ENCODE measurements around the gene KRTAP5-11. TPM values are rescaled to one million over a fixed set of nuclear protein-coding genes. Genes with fewer than 3 reads are reported as not detected.

Gene KRTAP5-11
- polyA plus RNA-seq, 1 donor, result 0.19 TPM

GRCh38 chr11:71556018-71556417 is 26.7 kb downstream of the KRTAP5-11 start:
- Histone ChIP-seq H3K27ac (ENCODE audit: low read length) (no peak overlapping the region), H3K36me3 (ENCODE audit: control insufficient read depth, insufficient read depth, low read length) (no peaks in the 10 kb centered on the region), H3K9me3 (ENCODE audit: control insufficient read depth, low read depth, low read length) (no peaks in the 10 kb centered on the region), H3K27me3 (ENCODE audit: control insufficient read depth, insufficient read depth, low read length) (no peaks in the 10 kb centered on the region), H3K4me1 (ENCODE audit: control insufficient read depth, insufficient read depth, low read length) (no peaks in the 10 kb centered on the region), H3K4me3 (ENCODE audit: low read length) (no peak overlapping the region)
- no peak for DNase-seq
- no CpG with 5 or more reads among the region's 4 CpGs for WGBS (ENCODE audit: insufficient coverage, low lambda C conversion rate)

GRCh38 chr11:71555508-71555907 is 27.2 kb downstream of the KRTAP5-11 start:
- H3K4me3 ChIP-seq (ENCODE audit: low read length), result no peak overlapping the region
- H3K4me1 ChIP-seq (ENCODE audit: control insufficient read depth, insufficient read depth, low read length), result no peaks in the 10 kb centered on the region
- no CpG with 5 or more reads among the region's 11 CpGs for WGBS (ENCODE audit: insufficient coverage, low lambda C conversion rate)
- no peaks in the 10 kb centered on the region for H3K36me3 ChIP-seq (ENCODE audit: control insufficient read depth, insufficient read depth, low read length)
- no peaks in the 10 kb centered on the region for H3K27me3 ChIP-seq (ENCODE audit: control insufficient read depth, insufficient read depth, low read length)
- no peak for DNase-seq
- H3K9me3 ChIP-seq (ENCODE audit: control insufficient read depth, low read depth, low read length), result no peaks in the 10 kb centered on the region
- no peak overlapping the region for H3K27ac ChIP-seq (ENCODE audit: low read length)

- H3K27me3 ChIP-seq (ENCODE audit: control insufficient read depth, insufficient read depth, low read length), result no peaks in the 10 kb centered on the region
- H3K4me3 ChIP-seq (ENCODE audit: low read length), result no peak overlapping the region
- DNase-seq, result no peak
- H3K36me3 ChIP-seq (ENCODE audit: control insufficient read depth, insufficient read depth, low read length), result no peaks in the 10 kb centered on the region
- H3K9me3 ChIP-seq (ENCODE audit: control insufficient read depth, low read depth, low read length), result no peaks in the 10 kb centered on the region
- no peaks in the 10 kb centered on the region for H3K4me1 ChIP-seq (ENCODE audit: control insufficient read depth, insufficient read depth, low read length)
- H3K27ac ChIP-seq (ENCODE audit: low read length), result no peak overlapping the region
- WGBS (ENCODE audit: insufficient coverage, low lambda C conversion rate), result no CpG with 5 or more reads among the region's 6 CpGs
These were observed 27.7 kb downstream of the KRTAP5-11 start for GRCh38 chr11:71554996-71555395.

- H3K36me3 ChIP-seq (ENCODE audit: control insufficient read depth, insufficient read depth, low read length), result no peaks in the 10 kb centered on the region
- no peak overlapping the region for H3K4me3 ChIP-seq (ENCODE audit: low read length)
- H3K4me1 ChIP-seq (ENCODE audit: control insufficient read depth, insufficient read depth, low read length), result no peaks in the 10 kb centered on the region
- H3K9me3 ChIP-seq (ENCODE audit: control insufficient read depth, low read depth, low read length), result no peaks in the 10 kb centered on the region
- H3K27me3 ChIP-seq (ENCODE audit: control insufficient read depth, insufficient read depth, low read length), result no peaks in the 10 kb centered on the region
- 100% methylated on average over 1 of the region's 1 CpG for WGBS (ENCODE audit: insufficient coverage, low lambda C conversion rate)
- no peak overlapping the region for H3K27ac ChIP-seq (ENCODE audit: low read length)
- DNase-seq, result no peak
These were observed 31.0 kb downstream of the KRTAP5-11 start for GRCh38 chr11:71551711-71552110.

DNA sequence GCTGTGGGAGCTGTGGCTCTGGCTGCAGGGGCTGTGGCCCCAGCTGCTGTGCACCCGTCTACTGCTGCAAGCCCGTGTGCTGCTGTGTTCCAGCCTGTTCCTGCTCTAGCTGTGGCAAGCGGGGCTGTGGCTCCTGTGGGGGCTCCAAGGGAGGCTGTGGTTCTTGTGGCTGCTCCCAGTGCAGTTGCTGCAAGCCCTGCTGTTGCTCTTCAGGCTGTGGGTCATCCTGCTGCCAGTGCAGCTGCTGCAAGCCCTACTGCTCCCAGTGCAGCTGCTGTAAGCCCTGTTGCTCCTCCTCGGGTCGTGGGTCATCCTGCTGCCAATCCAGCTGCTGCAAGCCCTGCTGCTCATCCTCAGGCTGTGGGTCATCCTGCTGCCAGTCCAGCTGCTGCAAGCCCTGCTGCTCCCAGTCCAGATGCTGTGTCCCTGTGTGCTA is 33.9 kb downstream of the KRTAP5-11 start:
- Histone ChIP-seq H3K9me3 (ENCODE audit: control insufficient read depth, low read depth, low read length) (no peaks in the 10 kb centered on the region), H3K4me3 (ENCODE audit: low read length) (no peak overlapping the region), H3K36me3 (ENCODE audit: control insufficient read depth, insufficient read depth, low read length) (no peaks in the 10 kb centered on the region), H3K4me1 (ENCODE audit: control insufficient read depth, insufficient read depth, low read length) (no peaks in the 10 kb centered on the region), H3K27me3 (ENCODE audit: control insufficient read depth, insufficient read depth, low read length) (no peaks in the 10 kb centered on the region), H3K27ac (ENCODE audit: low read length) (no peak overlapping the region)
- no CpG with 5 or more reads among the region's 5 CpGs for WGBS (ENCODE audit: insufficient coverage, low lambda C conversion rate)
- DNase-seq, result no peak

- no peak for DNase-seq
- H3K27me3 ChIP-seq (ENCODE audit: control insufficient read depth, insufficient read depth, low read length), result no peaks in the 10 kb centered on the region
- H3K27ac ChIP-seq (ENCODE audit: low read length), result no peak within 1 kb of the TSS
- H3K4me3 ChIP-seq (ENCODE audit: low read length), result no peak within 1 kb of the TSS
- H3K4me1 ChIP-seq (ENCODE audit: control insufficient read depth, insufficient read depth, low read length), result no peaks in the 10 kb centered on the region
- WGBS (ENCODE audit: insufficient coverage, low lambda C conversion rate), result no CpG with 5 or more reads among the region's 5 CpGs
- no peaks in the 10 kb centered on the region for H3K9me3 ChIP-seq (ENCODE audit: control insufficient read depth, low read depth, low read length)
- H3K36me3 ChIP-seq (ENCODE audit: control insufficient read depth, insufficient read depth, low read length), result no peaks in the 10 kb centered on the region
These were observed 34.6 kb downstream of the KRTAP5-11 start, which contains the start of gene KRTAP5-9 for GRCh38 chr11:71548120-71548519. TSS of gene KRTAP5-9 (plus strand) at chr11:71548420. CDS start at chr11:71548658, 238 bp downstream.

DNA sequence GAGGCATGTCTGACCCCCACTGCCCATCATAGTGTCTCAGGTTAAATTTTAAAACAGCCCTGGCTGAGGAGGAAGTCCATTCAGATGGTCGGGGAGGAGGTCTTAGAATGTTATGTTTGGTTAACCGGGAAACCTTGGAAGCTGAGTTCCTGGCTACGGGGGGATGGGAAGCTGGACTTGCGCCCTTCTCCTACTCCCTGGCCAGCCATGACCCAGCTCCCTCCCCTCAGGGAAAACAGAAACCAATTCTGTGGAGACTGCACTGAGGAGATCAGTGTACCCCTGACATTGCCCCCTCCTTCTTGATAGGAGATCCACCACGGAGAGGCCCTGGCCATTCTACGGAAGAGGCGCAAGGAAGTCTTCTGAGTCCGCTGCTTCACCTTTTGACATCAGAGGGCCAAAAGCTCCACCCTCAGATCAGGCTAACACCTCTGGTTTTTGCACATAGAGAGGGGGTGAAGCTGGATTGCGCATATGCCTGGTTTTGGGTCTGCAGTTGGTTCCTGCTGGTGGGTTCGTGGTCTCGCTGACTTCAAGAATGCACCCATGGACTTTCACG is 37.2 kb downstream of the KRTAP5-11 start:
- no peak for DNase-seq
- Histone ChIP-seq H3K9me3 (ENCODE audit: control insufficient read depth, low read depth, low read length) (no peaks in the 10 kb centered on the region), H3K36me3 (ENCODE audit: control insufficient read depth, insufficient read depth, low read length) (no peaks in the 10 kb centered on the region), H3K27ac (ENCODE audit: low read length) (no peak overlapping the region), H3K4me1 (ENCODE audit: control insufficient read depth, insufficient read depth, low read length) (no peaks in the 10 kb centered on the region), H3K4me3 (ENCODE audit: low read length) (no peak overlapping the region), H3K27me3 (ENCODE audit: control insufficient read depth, insufficient read depth, low read length) (no peaks in the 10 kb centered on the region)
- WGBS (ENCODE audit: insufficient coverage, low lambda C conversion rate), result no CpG with 5 or more reads among the region's 12 CpGs

DNA sequence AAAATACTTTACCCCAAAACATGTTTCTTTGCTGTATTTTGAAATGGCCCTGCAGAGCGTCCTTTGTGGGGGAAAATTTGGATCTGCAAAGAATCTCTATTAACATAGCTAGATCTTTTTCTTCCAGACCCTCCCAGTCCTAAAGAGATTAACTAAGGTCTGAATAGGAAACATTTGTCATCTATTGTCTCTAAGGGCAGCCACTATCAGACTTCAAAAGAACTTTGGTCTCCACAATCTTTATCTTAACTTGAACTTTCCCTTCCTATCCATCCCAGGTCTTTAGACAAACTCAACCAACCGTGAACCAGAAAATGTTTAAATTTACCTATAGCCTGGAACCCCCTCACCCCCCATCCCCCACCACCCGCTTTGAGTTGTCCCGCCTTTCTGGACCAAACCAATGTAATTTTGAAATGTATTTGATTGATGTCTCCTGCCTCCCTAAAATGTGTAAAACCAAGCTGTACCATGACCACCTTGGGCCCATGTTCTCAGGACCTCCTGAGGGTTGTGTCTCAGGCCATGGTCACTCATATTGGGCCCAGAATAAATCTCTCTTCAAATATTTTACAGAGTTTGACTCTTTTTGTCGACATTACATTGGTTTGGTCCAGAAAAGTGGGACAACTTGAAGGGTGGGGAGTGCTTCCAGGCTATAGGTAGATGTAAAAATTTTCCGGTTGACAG is 38.0 kb downstream of the KRTAP5-11 start:
- H3K4me3 ChIP-seq (ENCODE audit: low read length), result no peak overlapping the region
- no peaks in the 10 kb centered on the region for H3K9me3 ChIP-seq (ENCODE audit: control insufficient read depth, low read depth, low read length)
- no peak overlapping the region for H3K27ac ChIP-seq (ENCODE audit: low read length)
- WGBS (ENCODE audit: insufficient coverage, low lambda C conversion rate), result 29% methylated on average over 1 of the region's 6 CpGs
- H3K4me1 ChIP-seq (ENCODE audit: control insufficient read depth, insufficient read depth, low read length), result no peaks in the 10 kb centered on the region
- no peaks in the 10 kb centered on the region for H3K27me3 ChIP-seq (ENCODE audit: control insufficient read depth, insufficient read depth, low read length)
- DNase-seq, result no peak
- H3K36me3 ChIP-seq (ENCODE audit: control insufficient read depth, insufficient read depth, low read length), result no peaks in the 10 kb centered on the region

- DNase-seq, result no peak
- Histone ChIP-seq H3K4me3 (ENCODE audit: low read length) (no peak overlapping the region), H3K4me1 (ENCODE audit: control insufficient read depth, insufficient read depth, low read length) (no peaks in the 10 kb centered on the region), H3K36me3 (ENCODE audit: control insufficient read depth, insufficient read depth, low read length) (no peaks in the 10 kb centered on the region), H3K27ac (ENCODE audit: low read length) (no peak overlapping the region), H3K27me3 (ENCODE audit: control insufficient read depth, insufficient read depth, low read length) (no peaks in the 10 kb centered on the region), H3K9me3 (ENCODE audit: control insufficient read depth, low read depth, low read length) (no peaks in the 10 kb centered on the region)
- 100% methylated on average over 1 of the region's 8 CpGs for WGBS (ENCODE audit: insufficient coverage, low lambda C conversion rate)
These were observed 38.8 kb downstream of the KRTAP5-11 start for GRCh38 chr11:71543866-71544265.

- no CpG with 5 or more reads among the region's 15 CpGs for WGBS (ENCODE audit: insufficient coverage, low lambda C conversion rate)
- no peak overlapping the region for H3K4me3 ChIP-seq (ENCODE audit: low read length)
- no peak for DNase-seq
These were observed 39.5 kb downstream of the KRTAP5-11 start for GRCh38 chr11:71542879-71543777.

More at GRCh38 chr11:71542879-71543777, 39.5 kb downstream of the KRTAP5-11 start:
- H3K4me1 ChIP-seq (ENCODE audit: control insufficient read depth, insufficient read depth, low read length), result no peaks in the 10 kb centered on the region
- H3K27me3 ChIP-seq (ENCODE audit: control insufficient read depth, insufficient read depth, low read length), result no peaks in the 10 kb centered on the region
- no peak overlapping the region for H3K27ac ChIP-seq (ENCODE audit: low read length)
- H3K36me3 ChIP-seq (ENCODE audit: control insufficient read depth, insufficient read depth, low read length), result no peaks in the 10 kb centered on the region
- H3K9me3 ChIP-seq (ENCODE audit: control insufficient read depth, low read depth, low read length), result no peaks in the 10 kb centered on the region
